ENCODE measurements around the gene MRC2. TPM values are rescaled to one million over a fixed set of nuclear protein-coding genes. Genes with fewer than 3 reads are reported as not detected.
A peak's percentile ranks its signal among the peaks of the same experiment; 100 is the strongest.

The MRC2 gene
- total RNA-seq, 4 donors from 2014 or later: 18.8 to 53.0 (median 20.6) TPM

DNA sequence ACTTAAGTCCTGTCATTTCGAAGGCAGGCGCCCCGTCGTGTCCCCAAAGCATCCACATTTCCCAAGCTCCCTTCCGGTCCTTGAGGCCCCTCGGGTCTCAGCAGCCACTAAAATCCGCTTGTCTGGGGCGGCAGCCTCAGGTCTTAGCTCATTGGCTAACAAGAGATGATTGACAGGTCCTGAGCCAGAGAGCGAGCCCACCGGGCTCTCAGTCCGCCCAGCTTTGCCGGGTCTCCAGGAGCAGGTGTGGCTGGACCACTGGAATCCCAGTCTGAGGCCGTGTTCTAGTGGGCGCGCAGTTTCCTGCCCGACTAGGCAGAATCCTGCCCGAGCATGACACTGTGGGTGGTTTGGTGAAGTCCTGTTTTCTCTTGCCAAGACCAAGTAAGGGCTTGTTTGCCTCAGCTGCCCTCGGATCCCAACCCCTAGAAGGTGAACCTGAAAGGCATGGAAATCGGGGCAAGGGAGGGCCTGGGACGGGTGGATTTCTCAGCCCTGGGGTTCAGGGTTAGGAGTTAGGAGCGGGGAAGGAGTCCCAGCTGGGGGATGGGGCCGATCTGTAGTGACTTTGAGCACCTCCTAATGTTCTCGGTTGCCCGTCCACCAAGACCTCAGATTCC lies 42.8 kb downstream of the MRC2 start:
- no peak overlapping the region for H3K4me3 ChIP-seq (ENCODE audit: low read depth, poor library complexity, severe bottlenecking)
- WGBS, 2 donors: 51 to 58% methylated on average over 23 to 24 of the region's 24 CpGs
- peak in 1 of 2 donors; percentile 60 for DNase-seq (ENCODE audit: low spot score in 2 of 2)
- intact Hi-C loops (cut with DNase I; ENCODE audit: low total_unique reads): no loop called here
- TF ChIP-seq, protein P1, sequence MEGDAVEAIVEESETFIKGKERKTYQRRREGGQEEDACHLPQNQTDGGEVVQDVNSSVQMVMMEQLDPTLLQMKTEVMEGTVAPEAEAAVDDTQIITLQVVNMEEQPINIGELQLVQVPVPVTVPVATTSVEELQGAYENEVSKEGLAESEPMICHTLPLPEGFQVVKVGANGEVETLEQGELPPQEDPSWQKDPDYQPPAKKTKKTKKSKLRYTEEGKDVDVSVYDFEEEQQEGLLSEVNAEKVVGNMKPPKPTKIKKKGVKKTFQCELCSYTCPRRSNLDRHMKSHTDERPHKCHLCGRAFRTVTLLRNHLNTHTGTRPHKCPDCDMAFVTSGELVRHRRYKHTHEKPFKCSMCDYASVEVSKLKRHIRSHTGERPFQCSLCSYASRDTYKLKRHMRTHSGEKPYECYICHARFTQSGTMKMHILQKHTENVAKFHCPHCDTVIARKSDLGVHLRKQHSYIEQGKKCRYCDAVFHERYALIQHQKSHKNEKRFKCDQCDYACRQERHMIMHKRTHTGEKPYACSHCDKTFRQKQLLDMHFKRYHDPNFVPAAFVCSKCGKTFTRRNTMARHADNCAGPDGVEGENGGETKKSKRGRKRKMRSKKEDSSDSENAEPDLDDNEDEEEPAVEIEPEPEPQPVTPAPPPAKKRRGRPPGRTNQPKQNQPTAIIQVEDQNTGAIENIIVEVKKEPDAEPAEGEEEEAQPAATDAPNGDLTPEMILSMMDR (IDR thresholded peaks at IDR 0.05): no peak
- TF ChIP-seq POLR2A (IDR thresholded peaks at IDR 0.05): no peak

DNA sequence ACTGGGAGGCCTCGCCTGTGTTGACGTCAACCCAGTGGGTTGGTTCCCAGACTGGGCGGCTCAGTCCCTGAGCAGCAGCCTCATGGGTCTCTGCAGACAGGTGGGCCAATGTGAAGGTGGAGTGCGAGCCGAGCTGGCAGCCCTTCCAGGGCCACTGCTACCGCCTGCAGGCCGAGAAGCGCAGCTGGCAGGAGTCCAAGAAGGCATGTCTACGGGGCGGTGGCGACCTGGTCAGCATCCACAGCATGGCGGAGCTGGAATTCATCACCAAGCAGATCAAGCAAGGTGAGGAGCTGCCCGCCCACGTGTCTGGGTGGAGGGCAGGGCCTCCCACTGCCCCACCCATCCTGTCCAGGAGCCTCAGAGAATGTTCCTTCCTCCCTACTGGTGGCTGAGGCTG lies 44.1 kb downstream of the MRC2 start:
- 29 to 31% methylated on average over 10 to 14 of the region's 14 CpGs for WGBS, 2 donors
- DNase-seq (ENCODE audit: low spot score in 2 of 2): peak in 1 of 2 donors; percentile 47
- intact Hi-C loops (cut with DNase I; ENCODE audit: low total_unique reads): no loop called here

DNA sequence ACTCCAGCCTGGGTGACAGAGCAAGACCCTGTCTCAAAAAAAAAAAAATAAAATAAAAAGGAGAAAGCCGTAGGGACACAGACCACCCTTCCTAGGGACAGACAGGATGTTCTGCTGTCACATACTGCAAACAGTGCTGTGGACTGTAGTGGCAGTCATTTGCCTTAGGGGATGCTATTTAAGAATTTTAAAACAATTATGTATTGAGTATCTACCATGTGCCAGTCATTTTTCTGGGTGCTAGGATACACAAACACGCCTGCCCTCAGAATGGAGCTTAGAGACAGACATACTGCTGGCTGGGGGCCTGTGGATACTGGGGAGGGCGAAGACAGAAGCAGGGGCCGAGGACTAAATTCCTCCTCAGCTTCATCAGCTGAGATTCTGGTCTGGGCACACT lies 45.5 kb downstream of the MRC2 start:
- intact Hi-C loops (cut with DNase I; ENCODE audit: low total_unique reads): no loop called here
- no peak for DNase-seq (ENCODE audit: low spot score in 2 of 2)

More for the DNA sequence above, 44.1 kb downstream of the MRC2 start:
- TF ChIP-seq, protein P1 (IDR thresholded peaks at IDR 0.05): no peak
- TF ChIP-seq POLR2A (IDR thresholded peaks at IDR 0.05): no peak
- no peak overlapping the region for H3K4me3 ChIP-seq (ENCODE audit: low read depth, poor library complexity, severe bottlenecking)

DNA sequence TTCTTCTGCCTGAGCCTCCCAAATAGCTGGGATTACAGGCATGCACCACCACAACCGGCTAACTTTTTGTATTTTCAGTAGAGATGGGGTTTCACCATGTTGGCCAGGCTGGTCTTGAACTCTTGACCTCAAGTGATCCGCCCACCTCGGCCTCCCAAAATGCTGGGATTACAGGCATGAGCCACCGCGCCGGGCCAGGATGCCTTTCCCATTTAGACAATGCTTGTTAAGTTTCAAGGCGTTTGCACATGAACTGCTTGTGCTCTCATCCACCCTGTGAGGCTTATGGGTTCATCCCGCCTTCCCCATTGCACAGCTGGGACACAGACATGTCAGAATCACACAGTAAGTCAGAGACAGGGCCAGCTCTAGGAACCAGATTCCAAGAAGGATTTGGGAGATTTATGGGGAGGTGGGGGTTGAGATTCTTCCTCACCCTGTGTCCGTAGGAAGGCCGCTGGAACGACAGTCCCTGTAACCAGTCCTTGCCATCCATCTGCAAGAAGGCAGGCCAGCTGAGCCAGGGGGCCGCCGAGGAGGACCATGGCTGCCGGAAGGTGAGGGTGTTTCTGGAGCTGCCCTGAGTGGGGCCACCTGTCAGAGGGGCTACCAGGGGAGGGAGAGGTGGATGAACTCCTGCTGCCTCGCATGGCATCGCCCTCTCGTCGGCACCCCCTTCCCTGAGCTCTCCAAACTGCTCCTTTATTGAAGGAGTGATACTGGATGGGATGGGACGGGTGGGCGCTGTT lies 46.3 kb downstream of the MRC2 start:
- intact Hi-C loops (cut with DNase I; ENCODE audit: low total_unique reads): no loop called here
- WGBS, 2 donors: 79 to 80% methylated on average over 17 to 19 of the region's 20 CpGs
- TF ChIP-seq, protein P1 (IDR thresholded peaks at IDR 0.05): no peak
- no peak for TF ChIP-seq POLR2A (IDR thresholded peaks at IDR 0.05)
- no peak for DNase-seq (ENCODE audit: low spot score in 2 of 2)
- no peak overlapping the region for H3K4me3 ChIP-seq (ENCODE audit: low read depth, poor library complexity, severe bottlenecking)

More for the DNA sequence above, 45.5 kb downstream of the MRC2 start:
- 82 to 93% methylated on average over 4 of the region's 4 CpGs for WGBS, 2 donors
- no peak for TF ChIP-seq POLR2A (IDR thresholded peaks at IDR 0.05)
- TF ChIP-seq, protein P1 (IDR thresholded peaks at IDR 0.05): no peak
- H3K4me3 ChIP-seq (ENCODE audit: low read depth, poor library complexity, severe bottlenecking): no peak overlapping the region

DNA sequence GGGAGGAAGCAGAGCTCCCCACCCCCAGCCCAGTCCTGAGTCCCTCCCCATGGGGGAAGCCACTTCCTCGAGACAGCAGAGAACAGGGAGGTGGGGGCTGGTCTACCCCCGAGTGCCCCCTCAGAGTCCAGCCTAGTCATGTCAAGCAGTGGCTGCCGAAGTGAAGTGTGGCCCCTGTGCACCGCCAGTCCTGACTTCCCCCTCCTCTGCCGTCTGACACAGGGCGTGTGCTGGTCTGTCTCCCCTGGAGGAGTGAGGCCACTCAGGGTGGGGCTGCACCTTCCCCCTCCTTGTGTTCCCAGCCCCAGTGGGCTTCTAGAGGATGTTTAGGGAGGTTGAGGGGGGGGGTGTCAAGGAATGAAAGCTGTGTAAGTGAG lies 46.9 kb downstream of the MRC2 start:
- no peak overlapping the region for H3K4me3 ChIP-seq (ENCODE audit: low read depth, poor library complexity, severe bottlenecking)
- intact Hi-C loops (cut with DNase I; ENCODE audit: low total_unique reads): no loop called here
- WGBS, 2 donors: 54 to 71% methylated on average over 2 to 6 of the region's 6 CpGs
- DNase-seq (ENCODE audit: low spot score in 2 of 2): no peak
- TF ChIP-seq, protein P1 (IDR thresholded peaks at IDR 0.05): no peak
- TF ChIP-seq POLR2A (IDR thresholded peaks at IDR 0.05): no peak
